ENCODE data around the gene GPR162.

Gene GPR162

DNA sequence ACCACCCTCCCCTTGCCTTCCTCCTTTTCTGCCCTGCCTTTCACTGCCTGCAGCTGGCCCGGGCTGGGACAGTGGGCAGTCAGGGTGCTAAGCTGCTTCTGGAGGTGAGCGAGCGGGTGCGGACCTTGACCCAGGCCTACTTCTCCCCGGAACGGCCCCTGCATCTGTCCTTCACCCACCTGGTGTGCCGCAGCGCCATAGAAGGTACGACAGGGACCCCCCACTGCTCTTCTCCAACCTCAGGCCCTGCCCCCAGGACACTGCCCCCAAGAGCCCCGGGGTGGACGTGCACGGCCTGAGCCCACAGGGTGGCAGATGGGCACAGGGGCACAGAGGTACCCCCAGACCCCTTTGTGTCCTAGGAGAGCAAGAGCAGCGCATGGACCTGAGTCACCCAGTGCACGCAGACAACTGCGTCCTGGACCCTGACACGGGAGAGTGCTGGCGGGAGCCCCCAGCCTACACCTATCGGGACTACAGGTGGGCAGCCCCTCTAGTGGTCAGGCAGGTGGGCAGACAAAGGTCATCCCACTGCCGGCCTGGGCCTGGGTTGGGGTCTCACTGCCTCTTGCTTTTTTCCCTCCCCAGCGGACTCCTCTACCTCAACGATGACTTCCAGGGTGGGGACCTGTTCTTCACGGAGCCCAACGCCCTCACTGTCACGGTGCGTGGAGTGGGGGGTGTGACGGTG is 15.9 kb downstream of the GPR162 start:
- DNase-seq (ENCODE audit: low read depth) = no peak

DNA sequence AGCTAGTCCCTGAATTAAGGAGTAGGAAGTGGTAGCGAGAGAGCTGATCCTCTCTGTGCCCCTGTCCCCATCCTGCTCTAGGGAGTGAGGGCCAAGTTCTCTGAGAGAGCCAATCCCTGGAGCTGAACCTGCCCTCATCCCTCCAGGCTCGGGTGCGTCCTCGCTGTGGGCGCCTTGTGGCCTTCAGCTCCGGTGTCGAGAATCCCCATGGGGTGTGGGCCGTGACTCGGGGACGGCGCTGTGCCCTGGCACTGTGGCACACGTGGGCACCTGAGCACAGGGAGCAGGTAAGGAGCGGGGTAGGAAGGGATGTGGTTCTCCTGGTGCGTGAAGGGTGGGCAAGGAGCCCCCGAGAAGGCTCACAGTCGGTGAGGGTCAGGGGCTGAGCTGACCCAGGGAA is 17.2 kb downstream of the GPR162 start:
- no peak for DNase-seq (ENCODE audit: low read depth)

DNA sequence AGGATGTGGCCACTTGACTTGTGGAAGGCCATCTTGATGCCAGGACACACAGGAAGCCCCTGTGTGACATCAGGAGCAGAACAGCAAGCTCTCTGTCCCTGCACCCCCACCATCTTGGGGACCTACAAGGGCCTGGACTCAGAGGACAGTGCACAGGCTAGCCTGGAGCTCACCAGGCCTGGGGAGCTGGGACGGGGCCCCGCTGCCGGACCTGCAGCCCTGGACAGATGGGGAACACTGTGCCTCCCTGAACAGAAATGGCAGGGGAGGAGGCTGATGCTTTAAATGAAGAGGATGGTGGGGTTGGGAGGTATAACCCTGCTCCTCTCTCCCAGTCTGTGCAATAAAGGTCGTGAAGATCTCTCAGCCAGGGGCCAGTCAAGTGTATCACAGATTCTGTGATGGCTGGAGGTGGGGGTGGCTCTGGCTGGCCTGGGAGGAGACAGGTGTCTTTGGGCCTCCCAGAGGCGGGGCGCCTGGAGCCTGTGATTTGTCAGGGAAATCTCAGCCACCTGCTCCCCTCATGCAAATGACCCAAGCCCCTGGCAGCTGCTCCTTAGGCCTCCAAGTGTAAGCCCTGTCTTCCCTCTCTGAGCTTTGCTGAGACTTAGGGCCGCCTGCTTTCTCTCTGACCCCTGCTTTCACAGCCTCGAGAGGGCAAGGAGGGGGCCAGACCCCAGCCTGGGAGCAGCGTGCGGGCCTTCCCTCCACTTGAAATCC is 18.0 kb downstream of the GPR162 start:
- no peak for DNase-seq (ENCODE audit: low read depth)

DNA sequence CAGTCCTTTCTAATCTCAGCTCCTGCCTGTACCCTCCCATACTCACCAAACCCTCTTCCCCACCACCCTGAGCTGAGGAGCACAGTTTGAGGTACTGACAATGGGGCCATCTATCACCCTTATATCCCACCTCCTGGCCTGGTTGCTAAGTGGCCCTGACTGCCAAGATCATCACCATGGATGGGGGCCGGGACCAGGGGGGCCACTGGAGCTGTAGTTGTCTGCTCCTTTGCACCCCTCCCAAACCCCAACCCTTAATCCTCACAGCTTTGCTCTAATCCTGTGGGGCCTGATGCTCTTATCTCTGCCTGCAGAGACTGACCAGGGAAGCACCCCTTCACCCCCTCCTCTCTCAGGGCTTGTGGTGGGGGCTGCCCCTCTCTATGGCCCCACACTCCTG is 18.7 kb downstream of the GPR162 start:
- no peak for DNase-seq (ENCODE audit: low read depth)

DNA sequence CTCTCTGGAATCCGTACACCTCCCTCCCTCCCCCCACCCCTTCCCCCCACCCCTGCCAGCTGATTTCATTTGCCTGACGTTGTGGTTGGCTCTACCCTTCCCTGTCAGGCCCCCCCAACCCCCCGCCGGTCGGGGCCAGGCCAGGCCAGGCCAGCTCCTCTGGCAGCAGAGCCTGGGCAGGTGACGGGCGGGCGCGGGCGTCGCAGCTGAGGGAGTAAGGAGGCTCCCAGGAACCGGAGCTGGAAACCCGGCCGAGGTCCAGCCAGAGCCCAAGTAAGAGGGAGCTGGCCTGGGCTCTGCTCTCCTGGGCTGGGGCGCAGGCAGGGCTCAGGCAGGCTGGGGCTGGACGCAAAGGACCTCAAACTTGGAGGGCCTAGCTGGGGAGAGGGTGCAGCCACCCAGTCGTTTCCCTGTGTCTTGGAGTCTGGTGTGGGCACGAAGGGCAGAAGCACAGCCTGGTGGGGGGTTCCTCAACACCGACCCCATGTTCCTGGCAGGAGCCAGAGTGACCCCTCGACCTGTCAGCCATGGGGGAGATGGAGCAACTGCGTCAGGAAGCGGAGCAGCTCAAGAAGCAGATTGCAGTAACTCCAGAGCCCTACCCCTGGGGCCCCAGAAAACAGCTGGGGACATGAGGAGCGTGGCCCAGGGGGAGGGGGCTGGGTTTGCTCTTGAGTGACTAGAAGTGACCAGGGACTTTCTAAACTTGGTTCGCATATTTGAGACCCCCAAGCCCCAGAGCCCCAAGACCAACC is 19.3 kb downstream of the GPR162 start, which contains the start of gene GNB3:
TSS of gene GNB3 (plus strand) at position 165 of the 755 bp plus-strand sequence. CDS start at position 528, 363 bp downstream.
- no peak for DNase-seq (ENCODE audit: low read depth)

DNA sequence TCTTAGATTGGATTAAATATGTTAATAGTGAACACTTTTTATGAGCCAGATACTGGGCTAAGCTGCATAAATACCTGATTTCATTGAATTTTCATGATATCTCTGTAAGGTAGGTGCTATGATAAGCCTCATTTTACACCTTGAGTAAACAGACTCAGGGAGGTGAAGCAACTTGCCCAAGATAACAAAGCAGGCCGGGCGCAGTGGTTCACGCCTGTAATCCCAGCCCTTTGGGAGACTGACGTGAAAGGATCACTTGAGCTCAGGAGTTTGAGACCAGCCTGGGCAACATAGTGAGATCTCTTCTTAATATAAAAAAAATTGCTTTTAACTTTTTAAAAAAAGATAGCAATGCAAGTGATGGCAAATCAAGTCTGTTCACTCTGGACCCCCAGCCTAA is 20.5 kb downstream of the GPR162 start:
- no peak for DNase-seq (ENCODE audit: low read depth)

DNA sequence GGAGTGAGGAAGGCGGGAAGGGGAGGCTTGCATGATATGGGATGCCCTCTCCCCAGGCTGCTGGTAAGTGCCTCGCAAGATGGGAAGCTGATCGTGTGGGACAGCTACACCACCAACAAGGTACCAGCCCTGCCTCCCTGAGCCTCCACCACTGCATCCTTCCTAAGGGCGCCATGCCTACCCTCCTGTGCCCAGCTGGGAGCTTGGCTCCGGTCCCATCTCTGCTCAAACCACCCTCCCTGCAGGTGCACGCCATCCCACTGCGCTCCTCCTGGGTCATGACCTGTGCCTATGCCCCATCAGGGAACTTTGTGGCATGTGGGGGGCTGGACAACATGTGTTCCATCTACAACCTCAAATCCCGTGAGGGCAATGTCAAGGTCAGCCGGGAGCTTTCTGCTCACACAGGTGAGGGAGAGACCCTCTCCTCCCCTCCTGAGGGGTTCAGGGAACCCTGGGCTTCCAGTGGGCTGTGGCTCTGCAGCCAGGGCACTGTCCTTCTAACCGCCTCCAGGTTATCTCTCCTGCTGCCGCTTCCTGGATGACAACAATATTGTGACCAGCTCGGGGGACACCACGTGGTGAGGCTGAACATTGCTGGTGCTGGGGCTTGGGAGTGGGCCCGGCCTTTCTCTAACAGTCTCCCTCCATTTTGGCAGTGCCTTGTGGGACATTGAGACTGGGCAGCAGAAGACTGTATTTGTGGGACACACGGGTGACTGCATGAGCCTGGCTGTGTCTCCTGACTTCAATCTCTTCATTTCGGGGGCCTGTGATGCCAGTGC is 21.7 kb downstream of the GPR162 start:
- no peak for DNase-seq (ENCODE audit: low read depth)

DNA sequence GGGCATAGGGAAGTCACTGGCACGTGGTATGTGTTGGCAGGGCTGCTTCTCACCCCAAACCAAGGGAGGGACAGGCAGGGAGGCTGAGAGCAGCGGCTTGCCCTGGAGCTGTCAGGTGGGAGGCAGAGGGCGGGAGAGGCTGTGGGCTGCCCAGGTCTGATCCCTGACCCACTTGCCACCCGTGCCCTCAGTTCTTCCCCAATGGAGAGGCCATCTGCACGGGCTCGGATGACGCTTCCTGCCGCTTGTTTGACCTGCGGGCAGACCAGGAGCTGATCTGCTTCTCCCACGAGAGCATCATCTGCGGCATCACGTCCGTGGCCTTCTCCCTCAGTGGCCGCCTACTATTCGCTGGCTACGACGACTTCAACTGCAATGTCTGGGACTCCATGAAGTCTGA is 23.8 kb downstream of the GPR162 start:
- DNase-seq (ENCODE audit: low read depth) = no peak

DNA sequence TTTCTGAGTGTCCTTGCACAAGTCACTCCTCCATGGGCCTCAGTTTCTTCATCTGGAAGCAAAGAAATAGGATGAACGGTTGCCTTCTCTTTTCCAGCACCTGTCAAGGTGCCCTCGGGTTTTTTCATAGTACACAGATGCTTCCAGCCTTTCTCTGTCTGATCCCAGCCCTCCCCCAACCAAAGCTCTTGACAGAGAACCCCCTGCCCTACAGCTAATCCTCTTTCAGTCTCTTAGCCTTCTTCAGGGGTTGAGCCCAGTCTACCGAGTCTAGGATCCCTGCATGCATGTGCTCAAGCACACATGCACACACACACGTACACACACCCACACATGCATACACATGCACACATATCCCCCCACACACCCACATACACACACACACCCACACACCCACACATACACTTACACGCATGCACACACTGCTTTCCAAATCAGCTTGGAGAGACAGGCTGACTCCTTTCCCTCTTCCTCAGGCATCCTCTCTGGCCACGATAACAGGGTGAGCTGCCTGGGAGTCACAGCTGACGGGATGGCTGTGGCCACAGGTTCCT is 24.8 kb downstream of the GPR162 start:
- DNase-seq (ENCODE audit: low read depth) = no peak

DNA sequence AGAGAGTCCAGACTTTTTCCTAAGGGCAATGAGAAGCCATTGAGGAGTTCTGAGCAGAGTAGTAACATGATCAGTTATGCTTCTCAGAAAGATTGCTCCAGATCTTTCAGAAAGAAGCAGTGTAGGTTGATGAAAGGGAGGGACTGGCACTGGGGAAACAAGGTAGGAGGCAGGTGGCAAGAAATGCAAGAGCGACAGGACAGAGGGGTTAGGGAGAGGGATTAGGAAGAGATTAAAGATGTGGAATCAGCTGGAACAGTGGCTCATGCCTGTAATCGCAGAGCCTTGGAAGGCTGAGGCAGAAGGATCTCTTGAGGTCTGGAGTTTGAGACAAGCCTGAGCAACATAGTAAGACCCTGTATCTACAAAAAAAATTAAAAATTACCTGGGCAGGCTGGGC is 26.1 kb downstream of the GPR162 start:
- no peak for DNase-seq (ENCODE audit: low read depth)

DNA sequence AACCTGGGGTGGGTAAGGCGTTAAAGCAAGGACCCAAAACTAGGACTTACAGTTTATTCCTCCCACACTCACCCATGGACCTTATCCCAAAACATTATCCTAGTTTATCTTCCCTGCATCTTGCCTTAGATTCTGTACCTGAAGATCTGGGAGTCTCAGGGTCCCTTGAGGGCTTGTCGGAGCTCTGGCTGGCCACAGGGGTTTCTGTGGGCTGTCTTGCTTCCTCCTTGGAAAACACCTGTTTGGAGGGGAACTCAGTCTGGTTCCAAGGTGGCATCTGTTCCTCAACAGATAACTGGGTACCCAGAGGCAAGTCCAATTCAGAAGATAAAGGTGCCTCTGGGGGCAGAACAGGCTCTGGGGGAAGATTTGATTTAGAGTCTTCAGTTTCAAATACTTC is 27.8 kb downstream of the GPR162 start:
- no peak for DNase-seq (ENCODE audit: low read depth)

DNA sequence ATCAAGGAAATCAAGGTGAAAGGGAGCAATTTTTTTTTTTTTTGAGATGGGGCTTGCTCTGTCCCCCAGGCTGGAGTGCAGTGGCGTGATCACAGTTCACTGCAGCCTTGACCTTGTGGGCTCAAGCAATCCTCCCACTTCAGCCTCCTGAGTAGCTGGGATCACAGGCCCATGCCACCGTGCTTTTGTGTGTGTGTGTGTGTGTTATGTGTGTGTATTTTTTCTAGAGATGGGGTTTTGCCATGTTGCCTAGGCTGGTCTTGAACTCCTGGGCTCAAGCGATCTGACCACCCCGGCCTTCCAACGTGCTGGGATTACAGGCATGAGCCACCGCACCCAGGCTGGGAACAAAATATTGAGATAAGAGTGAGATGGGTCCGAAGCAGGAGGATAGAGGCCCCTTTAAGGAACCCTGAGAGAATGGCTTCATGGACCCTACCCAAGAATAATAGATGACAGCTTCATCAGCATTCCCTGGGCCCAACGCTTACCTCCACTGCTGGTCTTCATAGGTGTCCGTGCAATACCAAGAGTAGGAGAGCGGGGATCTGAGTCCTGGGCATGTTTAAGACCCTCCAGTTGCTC is 28.4 kb downstream of the GPR162 start:
- DNase-seq (ENCODE audit: low read depth) = no peak

DNA sequence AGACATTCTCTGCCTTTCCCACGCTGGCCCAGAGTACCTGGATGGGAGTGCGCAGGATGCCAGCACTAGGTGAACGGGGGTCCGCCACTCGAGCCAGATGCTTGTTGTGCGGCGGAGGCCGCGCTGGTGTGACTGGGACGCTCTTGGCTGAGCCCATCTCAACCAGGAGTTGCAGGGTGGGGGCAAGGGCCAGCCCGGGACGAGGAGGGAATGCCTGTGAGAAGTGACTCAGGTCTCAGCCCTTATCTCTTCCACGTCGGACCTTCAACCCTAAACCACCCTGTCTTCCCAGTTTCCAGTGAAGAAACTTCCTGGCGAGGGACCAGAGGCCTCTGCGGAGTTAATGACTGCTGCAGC is 29.2 kb downstream of the GPR162 start:
- no peak for DNase-seq (ENCODE audit: low read depth)

DNA sequence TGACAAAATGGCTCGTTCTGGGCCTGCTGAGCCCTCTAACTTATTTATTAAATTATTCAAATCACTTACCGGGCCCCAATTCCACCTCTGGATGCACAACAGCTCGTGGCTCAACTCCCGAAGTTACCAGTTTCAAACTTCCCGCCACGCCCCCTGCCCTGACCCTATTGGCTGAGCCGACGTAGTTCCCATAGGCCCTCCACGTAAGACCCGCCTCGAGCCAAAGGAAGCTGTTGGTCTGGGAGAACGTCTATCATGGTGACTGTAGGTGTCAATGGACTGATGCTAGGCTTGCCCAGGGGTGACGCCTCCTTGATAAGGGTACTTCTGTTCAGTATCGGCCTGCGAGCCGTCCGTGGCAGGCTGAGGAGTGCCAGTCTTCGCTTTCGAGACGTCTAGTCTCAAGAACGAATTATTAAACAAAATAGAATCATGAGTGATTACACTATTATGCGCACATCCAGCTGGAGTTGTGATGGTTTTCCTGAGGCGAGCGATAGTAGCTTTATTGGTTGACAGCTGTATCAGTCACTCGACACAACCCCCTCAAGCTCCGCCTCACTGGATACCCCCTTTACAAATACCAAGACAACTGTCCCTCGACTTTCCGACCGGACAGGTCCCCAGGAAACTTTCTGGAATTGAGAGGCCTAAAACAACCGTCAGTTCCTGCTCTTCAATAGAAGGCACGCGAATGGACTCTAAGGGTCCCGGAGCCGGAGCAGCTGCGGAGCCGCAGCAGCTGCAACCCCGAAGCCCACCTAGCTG is 29.7 kb downstream of the GPR162 start, which contains the start of gene CDCA3:
TSS of gene CDCA3 (minus strand) at position 134 of the 768 bp plus-strand sequence. CDS start 334 bp downstream, outside the sequence.
- peak; percentile 79 for DNase-seq (ENCODE audit: low read depth)

DNA sequence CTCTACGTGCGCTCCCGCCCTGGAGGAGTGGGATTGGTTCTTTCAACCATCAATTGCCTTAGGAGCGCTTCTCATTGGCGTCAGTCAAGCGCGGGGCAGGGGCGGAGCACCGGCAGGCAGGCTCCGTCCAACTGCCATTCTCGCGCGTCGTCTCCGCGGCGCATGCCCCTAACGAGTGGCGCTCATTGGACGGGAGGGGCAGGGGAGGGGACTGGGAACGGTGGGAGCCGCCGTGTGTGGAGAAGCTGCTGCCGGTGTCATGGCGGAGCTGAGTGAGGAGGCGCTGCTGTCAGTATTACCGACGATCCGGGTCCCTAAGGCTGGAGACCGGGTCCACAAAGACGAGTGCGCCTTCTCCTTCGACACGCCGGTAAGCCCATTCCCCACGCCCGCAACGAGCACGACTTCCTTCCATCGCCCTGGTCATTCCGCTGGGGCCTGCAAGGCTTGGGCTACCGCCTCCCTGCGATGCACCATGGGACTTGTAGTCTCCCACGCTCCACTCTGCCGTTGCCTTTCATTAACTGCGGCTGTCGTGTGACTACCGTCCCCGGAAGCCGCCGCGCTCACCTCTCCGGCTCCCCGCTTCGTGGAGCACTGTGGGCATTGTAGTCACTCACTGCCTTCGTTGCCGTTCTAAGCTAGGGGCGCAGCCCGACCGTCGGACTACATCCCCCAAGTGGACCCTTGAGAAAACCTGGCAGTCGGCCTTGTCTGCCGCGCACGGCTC is 30.5 kb downstream of the GPR162 start, which contains the start of gene USP5:
TSS of gene USP5 (plus strand) at position 230 of the 730 bp plus-strand sequence. CDS start at position 260, 30 bp downstream.
- peak; percentile 98 for DNase-seq (ENCODE audit: low read depth)

DNA sequence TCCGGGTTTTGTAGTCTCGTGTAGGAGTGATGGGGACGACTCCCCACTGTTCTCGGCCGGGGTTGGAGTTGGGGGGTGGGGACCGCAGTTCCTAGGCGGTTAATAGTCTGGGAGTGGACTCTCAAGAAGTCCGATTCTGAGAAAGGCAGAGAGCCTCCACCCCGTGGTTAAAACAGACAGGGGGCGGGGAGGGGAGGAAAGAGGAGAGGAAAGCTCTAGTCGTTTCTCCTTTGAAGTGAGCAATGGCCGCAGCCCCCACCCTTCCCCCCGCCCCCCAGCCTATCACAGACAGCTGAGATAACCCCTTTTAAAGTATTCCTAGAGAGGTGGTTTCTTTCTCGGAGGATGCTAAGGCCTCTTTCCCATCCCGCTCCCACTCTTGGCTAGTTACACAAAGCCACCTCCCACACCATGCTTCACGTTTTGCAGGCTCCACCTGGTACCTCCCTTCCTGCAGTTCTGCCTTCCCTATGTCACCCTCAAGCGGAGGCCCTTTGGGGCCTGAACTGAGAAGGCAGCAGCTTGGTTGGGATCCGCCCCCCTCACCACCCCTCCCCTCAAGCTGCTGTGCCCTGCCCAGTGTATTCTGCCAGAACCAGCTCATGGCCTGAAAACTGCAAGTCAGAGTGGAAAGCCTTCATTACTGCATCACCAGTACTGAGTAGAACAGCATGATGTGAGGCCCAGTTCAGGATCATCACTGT is 31.2 kb downstream of the GPR162 start:
- peak; percentile 38 for DNase-seq (ENCODE audit: low read depth)

DNA sequence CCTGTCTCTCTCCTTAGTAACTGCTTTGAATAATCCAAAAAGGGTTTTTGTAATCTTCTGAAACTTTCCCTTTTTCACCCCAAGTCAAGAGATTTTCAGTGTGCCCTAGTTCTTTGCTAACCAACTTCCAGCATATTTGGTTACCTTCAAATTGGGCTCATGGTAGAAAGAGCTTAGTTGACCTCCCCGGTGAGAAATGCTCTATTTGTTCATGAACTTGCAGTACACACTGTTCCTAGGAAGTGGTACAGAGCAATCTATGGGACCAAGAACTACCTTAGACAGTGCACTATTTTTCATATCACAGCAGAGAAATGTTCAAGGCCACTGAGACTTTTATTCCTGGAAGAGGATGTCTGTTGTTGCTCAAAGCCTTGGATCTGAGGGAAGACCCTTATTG is 32.0 kb downstream of the GPR162 start:
- DNase-seq (ENCODE audit: low read depth) = no peak

DNA sequence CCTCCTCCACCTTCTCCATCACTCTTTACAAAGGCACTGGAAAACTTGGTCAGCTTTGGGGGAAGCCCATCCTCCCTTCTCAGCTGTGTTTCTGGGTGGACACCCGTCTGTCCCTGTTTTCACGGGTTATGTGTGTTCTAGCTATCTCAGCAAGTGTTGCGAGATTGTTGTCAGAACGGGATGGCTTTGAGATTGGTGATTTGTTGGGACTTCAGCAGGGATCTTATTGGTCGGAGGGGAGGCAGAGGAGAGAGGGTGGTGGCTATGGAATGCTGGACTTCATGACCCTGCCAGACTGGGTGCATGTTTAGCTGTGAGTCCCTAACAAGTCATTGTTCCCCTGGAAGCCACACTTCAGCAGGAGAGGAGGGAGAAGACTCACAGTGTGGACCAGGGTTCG is 32.4 kb downstream of the GPR162 start:
- no peak for DNase-seq (ENCODE audit: low read depth)

DNA sequence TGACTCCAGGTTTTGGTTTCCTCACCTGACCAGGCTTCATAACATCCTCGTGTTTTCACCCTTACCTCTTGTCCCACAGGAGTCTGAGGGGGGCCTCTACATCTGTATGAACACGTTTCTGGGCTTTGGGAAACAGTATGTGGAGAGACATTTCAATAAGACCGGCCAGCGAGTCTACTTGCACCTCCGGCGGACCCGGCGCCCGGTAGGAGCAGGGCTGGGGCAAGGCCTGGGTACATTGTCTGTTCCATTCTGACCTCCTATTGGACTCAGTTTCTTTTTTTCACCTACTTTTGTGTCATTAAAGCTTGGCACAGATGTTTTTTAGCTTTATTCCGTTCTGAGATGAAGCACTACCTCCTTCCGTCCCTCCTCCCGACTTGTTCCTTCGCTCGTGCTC is 33.7 kb downstream of the GPR162 start:
- no peak for DNase-seq (ENCODE audit: low read depth)

Measured in activated T-helper 1 cell treated with Interleukin-2 at 50 U/mL for 16 hours (primary cell).